Mesenteric fat pad (tissue), 1 donor: ENCODE data around the gene TEN1. TPM values are rescaled to one million over a fixed set of nuclear protein-coding genes. Genes with fewer than 3 reads are reported as not detected.
A peak's percentile ranks its signal among the peaks of the same experiment; 100 is the strongest.

ENCODE experiments used
- DNase-seq: peaks from one replicate; pipeline ENCODE4 v3.0.0-alpha.2; 2020; ENCODE audit warnings: low spot score
- total RNA-seq: library from RNA; stranded (reverse); fragmentation: NEBNext Ultra II Directional; extraction: Animal tissue kit (Norgen Biotek cat#: 25700); gene quantifications from one replicate; pipeline ENCODE4 v1.2.1, GENCODE V29; 2021
- donor health status: DM: yes; HTN: yes; CAD: no.

The TEN1 gene
- total RNA-seq, 1 donor from 2014 or later = 17.7 TPM

GRCh38 chr17:75976175-75976848, 2.7 kb upstream of the TEN1 start:
- no peak for DNase-seq

DNA sequence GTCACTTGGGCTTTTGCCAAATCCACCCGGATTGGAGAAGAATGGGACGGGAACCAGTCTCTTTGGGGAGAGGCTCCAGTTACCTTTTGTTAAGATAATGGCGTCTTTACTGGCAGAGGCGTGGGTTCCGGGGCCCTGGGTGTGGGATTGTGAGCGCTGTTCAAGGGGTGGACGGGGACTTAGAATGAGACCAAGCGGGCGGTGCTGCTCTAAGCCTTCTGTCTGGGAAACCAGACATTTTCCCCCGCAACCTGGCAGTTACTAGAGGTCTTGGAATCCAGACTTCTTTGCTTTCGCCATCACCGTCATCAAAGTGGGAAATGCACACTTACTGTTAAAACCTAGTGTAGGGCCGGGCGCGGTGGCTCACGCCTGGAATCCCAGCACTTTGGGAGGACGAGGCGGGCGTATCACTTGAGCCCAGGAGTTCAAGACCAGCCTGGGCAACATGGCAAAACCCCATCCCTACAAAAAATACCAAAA, 706 bp downstream of the TEN1 start:
- DNase-seq = no peak

GRCh38 chr17:75980188-75981018, 1.4 kb downstream of the TEN1 start:
- peak; percentile 14 for DNase-seq

- peak; percentile 33 for DNase-seq
Observed at GRCh38 chr17:75981019-75981615, 2.1 kb downstream of the TEN1 start.

- peak; percentile 51 for DNase-seq
Observed at GRCh38 chr17:75983501-75984181, 4.6 kb downstream of the TEN1 start.

DNA sequence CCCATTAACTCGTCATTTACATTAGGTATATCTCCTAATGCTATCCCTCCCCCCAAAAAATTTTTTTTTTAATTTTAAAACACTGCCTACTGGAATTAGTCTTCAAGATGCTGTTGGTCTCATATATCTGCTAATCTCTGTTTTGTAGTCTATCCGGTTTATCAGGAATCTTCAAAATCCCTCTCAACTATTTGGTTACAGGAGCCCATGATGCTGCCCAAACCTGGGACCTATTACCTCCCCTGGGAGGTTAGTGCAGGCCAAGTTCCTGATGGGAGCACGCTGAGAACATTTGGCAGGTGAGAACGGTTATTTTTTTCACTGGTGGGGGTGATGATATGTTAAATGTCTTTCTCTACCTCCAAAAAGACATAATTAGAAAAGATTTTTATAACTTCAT, 6.9 kb downstream of the TEN1 start:
- DNase-seq = no peak

GRCh38 chr17:75987041-75987440, 8.0 kb downstream of the TEN1 start:
- no peak for DNase-seq

DNA sequence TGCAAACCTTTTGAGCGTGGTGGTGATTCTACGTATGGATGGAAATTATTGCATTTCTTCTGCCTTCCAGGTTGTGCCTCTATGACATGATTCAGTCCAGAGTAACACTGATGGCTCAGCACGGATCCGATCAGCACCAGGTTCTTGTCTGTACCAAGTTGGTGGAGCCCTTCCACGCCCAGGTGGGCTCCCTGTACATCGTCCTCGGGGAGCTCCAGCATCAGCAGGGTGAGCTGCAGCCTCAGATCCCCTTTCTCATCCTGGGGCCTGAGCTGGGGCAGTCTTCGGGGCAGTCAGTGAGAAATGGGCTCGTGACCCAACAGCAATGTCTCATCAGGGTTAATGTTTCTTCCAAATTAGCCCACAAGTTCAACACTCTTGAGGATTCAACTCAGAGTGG, 12.4 kb downstream of the TEN1 start:
- no peak for DNase-seq

DNA sequence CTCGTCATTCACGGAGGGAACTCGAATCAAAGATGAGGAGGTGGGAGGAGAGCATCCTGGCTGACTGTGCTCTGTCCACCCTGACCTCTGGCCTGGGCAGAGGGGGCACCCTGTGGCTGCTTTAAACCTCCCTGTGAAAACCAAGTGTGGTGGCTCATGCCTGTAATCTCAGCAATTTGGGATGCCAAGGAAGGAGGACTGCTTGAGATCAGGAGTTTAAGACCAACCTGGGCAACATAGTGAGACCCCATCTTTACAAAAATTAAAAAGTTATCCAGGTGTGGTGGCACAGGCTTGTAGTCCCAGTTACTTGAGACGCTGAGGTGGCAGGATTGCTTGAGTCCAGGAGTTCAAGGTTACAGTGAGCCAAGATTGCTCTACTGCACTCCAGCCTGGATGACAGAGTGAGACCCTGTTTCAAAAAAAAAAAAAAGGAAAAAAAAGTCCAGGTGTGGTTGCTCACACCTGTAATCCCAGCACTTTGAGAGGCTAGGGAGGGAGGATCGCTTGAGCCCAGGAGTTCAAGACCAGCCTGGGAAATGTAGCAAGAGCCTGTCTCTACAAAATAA, 15.8 kb downstream of the TEN1 start:
- no peak for DNase-seq

DNA sequence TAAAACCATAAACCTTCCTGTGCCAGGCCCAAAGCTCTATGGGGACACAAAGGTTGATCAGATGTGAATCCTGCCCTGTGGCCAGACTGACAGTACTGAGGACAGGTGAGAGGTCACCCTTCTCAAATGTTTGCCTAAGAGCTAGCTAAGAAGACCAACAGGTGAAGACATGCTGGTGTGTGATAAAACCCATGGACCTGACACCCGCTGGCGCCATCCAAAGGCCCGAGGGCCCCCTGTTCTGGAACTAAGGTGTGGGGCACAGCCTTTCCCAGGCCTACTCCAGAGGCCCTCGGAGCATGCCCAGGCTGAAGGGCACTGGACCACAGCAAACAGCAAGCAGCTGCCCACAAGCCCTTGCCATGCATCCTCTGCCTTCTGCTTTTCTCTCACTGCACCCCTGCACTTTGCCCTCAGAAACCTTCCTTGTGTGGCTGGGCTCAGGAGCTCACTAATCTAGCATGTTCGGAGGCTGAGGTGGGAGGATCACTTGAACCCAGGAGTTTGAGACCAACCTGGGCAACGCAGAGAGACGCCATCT, 16.4 kb downstream of the TEN1 start:
- DNase-seq = no peak

DNA sequence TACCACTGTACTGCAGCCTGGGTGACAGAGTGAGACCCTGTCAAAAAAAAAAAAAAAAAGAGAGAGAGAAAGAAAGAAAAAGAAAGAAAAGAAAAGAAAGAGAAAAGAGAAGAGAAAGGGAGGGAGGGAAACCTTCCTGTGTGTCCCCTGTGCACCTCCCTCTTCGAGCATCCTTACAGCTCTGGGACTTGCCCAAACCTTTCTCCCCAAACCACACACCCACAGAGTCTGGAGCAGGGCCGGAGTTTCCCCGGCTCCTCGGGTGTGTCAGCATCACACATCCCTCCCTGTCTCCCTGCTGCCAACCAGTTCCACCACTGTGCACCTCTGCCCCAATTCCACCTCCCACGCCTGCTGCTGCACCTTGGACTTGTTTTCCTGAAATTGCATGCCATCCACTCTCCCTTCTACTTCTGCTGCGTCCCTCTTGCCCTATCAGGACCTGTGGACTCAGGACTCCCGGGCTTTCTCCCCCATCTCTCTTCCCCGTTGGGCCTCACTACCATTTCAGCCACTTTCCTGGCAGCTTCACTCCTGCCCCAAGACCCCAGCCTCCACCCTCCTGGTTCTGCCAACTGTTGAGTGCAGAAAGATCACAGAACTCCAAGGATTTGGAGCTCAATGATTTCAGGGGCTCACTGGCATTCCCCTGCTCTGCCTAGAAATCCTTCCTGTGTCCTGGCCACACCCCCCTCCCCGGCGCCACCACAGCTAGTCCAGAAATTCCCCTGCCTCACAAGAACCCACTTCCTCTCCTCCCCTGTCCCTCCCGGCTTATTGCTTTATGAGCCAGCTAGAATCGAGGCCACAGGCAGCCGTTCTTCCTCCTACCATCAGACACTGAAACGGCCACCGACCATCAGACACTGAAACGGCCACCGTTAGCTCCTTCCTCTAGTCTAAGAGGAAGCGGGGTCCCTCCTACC, 17.9 kb downstream of the TEN1 start:
- no peak for DNase-seq

DNA sequence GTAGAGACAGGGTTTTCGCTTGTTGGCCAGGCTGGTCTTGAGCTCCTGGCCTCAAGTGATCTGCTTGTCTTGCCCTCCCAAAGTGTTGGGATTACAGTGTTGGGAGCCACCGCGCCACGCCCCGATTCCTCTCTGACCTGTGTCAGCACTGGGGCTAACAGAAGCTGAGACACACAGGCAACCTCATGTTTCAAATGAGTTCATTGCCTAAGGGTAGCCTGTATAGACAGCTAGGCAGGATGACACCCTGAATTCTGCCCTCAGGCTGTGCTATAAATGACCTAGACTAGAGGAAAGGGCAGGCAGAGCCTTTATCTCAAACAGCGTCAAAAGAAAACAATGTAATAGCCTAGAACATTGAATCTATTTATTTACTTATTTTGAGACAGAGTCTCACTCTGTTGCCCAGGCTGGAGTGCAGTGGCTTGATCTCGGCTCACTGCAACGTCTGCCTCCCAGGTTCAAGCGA, 19.3 kb downstream of the TEN1 start:
- DNase-seq = no peak

- no peak for DNase-seq
Observed at GRCh38 chr17:76000016-76000754, 21.1 kb downstream of the TEN1 start.

GRCh38 chr17:76000755-76001521, 21.9 kb downstream of the TEN1 start, which contains the start of gene CDK3:
Gene CDK3 (plus strand): TSS chr17:76000855. CDS start chr17:76001426, 571 bp downstream.
- DNase-seq = no peak

GRCh38 chr17:76002100-76002499, 23.1 kb downstream of the TEN1 start:
- no peak for DNase-seq

- no peak for DNase-seq
Observed at GRCh38 chr17:76003915-76004314, 24.9 kb downstream of the TEN1 start.

- no peak for DNase-seq
Observed at GRCh38 chr17:76004750-76005262, 25.8 kb downstream of the TEN1 start.
